PC-3 (cell line): ENCODE measurements around the gene LIPC. TPM values are rescaled to one million over a fixed set of nuclear protein-coding genes. Genes with fewer than 3 reads are reported as not detected.

Experiments
- ATAC-seq: fragments of 200-7000 bp; cut with Tn5 transposase; 2 replicates; pipeline ENCODE4 v1.9.1; 2020; ENCODE audit warnings: mild to moderate bottlenecking, moderate library complexity
- BruUV-seq: library from RNA; stranded (reverse); fragments of 400-500 nt; replicated peaks from 2 replicates; lab custom pipeline; 2021; lab: Mats Ljungman, UMichigan
- CTCF ChIA-PET: fragments of 300-600 bp; sonication (Branson Sonifier 250); formaldehyde crosslinking; loops from one replicate; lab custom pipeline; 2022; ENCODE audit warnings: antibody characterized with exemption; lab: Charles Lee
- POLR2A ChIA-PET: fragments of 300-600 bp; sonication (Branson Sonifier 250); formaldehyde crosslinking; loops from one replicate; lab custom pipeline; 2022; ENCODE audit warnings: antibody characterized with exemption; ENCODE audit not compliant: unreplicated experiment; lab: Charles Lee
- DNase-seq: peaks from one replicate; pipeline ENCODE4 v3.0.0-alpha.2; 2015
- H2AFZ ChIP-seq: fragments of 300-600 bp; sonication (generic); 2 replicates; pipeline ENCODE4 v1.6.0; 2016; ENCODE audit warnings: antibody characterized with exemption, low read length
- H3F3A ChIP-seq: fragments of 300-600 bp; sonication (generic); one replicate; pipeline ENCODE4 v1.6.0; 2017; ENCODE audit warnings: antibody characterized with exemption, low read length, control low read depth, mild to moderate bottlenecking; ENCODE audit not compliant: unreplicated experiment
- H3K27ac ChIP-seq: fragments of 300-600 bp; sonication (generic); 2 replicates; pipeline ENCODE4 v1.5.1; 2016; ENCODE audit warnings: mild to moderate bottlenecking, low read length
- H3K27me3 ChIP-seq: fragments of 300-600 bp; sonication (generic); 2 replicates; pipeline ENCODE4 v1.6.1; 2016; ENCODE audit warnings: low read length, mixed read lengths
- H3K36me3 ChIP-seq: fragments of 300-600 bp; sonication (generic); 2 replicates; pipeline ENCODE4 v1.6.1; 2016; ENCODE audit warnings: low read depth, mixed run types, low read length, mixed read lengths
- H3K4me1 ChIP-seq: fragments of 300-600 bp; sonication (generic); 2 replicates; pipeline ENCODE4 v1.5.1; 2016; ENCODE audit warnings: low read length; ENCODE audit not compliant: insufficient read depth
- H3K4me2 ChIP-seq: fragments of 300-600 bp; sonication (generic); 2 replicates; pipeline ENCODE4 v1.6.0; 2016; ENCODE audit warnings: low read length
- H3K4me3 ChIP-seq: fragments of 300-600 bp; sonication (generic); 2 replicates; pipeline ENCODE4 v1.5.1; 2016; ENCODE audit warnings: mild to moderate bottlenecking, low read length, mixed read lengths
- H3K79me2 ChIP-seq: fragments of 300-600 bp; sonication (generic); 2 replicates; pipeline ENCODE4 v1.6.1; 2017; ENCODE audit warnings: low read length, mixed read lengths
- H3K9ac ChIP-seq: fragments of 300-600 bp; sonication (generic); 2 replicates; pipeline ENCODE4 v1.6.0; 2016; ENCODE audit warnings: mild to moderate bottlenecking, low read length
- H3K9me2 ChIP-seq: fragments of 300-600 bp; sonication (generic); replicated peaks from 2 replicates; pipeline ENCODE4 v1.6.1; 2016; ENCODE audit warnings: mixed run types, low read length, mixed read lengths
- H3K9me3 ChIP-seq: fragments of 300-600 bp; sonication (generic); 2 replicates; pipeline ENCODE4 v1.6.1; 2016; ENCODE audit warnings: low read length, mixed read lengths
- H4K20me1 ChIP-seq: fragments of 300-600 bp; sonication (generic); 2 replicates; pipeline ENCODE4 v1.6.1; 2016; ENCODE audit warnings: low read length, mixed read lengths
- CTCF ChIP-seq: fragments of 300-600 bp; sonication (generic); conservative IDR thresholded peaks from 2 replicates; pipeline ENCODE4 v1.5.1; 2017; ENCODE audit warnings: antibody characterized with exemption, low read depth, mild to moderate bottlenecking, low read length
- EZH2 ChIP-seq: fragments of 300-600 bp; sonication (generic); IDR thresholded peaks from one replicate; pipeline ENCODE4 v1.6.1; 2017; ENCODE audit warnings: antibody characterized with exemption, mild to moderate bottlenecking, low read length; ENCODE audit not compliant: unreplicated experiment
- EZH2phosphoT487 ChIP-seq: fragments of 300-600 bp; sonication (generic); IDR thresholded peaks from 2 replicates; pipeline ENCODE4 v1.6.1; 2018; ENCODE audit warnings: mild to moderate bottlenecking, antibody characterized with exemption, low read length, borderline replicate concordance
- intact Hi-C: fragments of 100-400 bp; cut with micrococcal nuclease; formaldehyde crosslinking; loops from 2 replicates; pipeline ENCODE4 v1.9.0; 2023
- total RNA-seq: library from RNA; depleted of rRNA; stranded (reverse); fragments of >200 nt; gene quantifications from 2 replicates; pipeline ENCODE4 v1.2.3, GENCODE V29; 2014

Gene LIPC
- total RNA-seq, 1 experiment from 2014 or later: not detected

DNA sequence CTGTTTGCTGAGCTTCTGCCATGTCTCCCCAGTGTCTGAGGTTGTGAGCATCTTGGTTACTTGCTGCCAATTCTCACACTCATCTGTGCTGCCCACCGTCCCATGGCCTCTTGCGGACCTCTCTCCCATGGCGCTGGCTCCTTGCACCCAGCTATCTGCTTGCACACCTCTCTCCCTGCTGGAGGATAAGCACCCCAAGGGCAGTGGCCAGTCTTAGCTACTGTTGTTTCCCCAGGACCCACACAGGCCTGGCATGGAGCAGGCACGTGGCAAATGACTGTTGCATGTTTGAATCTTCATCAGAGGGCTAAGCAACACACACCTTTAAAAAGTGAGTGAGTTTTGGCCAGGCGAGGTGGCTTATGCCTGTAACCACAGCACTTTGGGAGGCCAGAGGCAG lies 14.7 kb downstream of the LIPC start:
- H3K27me3 ChIP-seq: no peaks in the 10 kb centered on the region
- ATAC-seq (no peak), DNase-seq (no peak)
- H4K20me1 ChIP-seq: no peaks in the 10 kb centered on the region
- H3K9me2 ChIP-seq: no peaks in the 10 kb centered on the region
- no peak overlapping the region for H3K4me2 ChIP-seq
- intact Hi-C loops: no loop called here
- no peaks in the 10 kb centered on the region for H3K9me3 ChIP-seq
- TF ChIP-seq EZH2: no peak
- TF ChIP-seq EZH2phosphoT487: no peak
- TF ChIP-seq CTCF: no peak
- no peak overlapping the region for H2AFZ ChIP-seq
- H3F3A ChIP-seq: peaks cover 6% of the 10 kb centered on the region
- ChIA-PET CTCF (interaction anchor here (0.6 kb wide), 1 partner anchor 219 kb away, joined by 9 read pairs; no protein-coding TSS in a partner anchor), POLR2A (interaction anchor here (0.5 kb wide), 1 partner anchor 79 kb away, joined by 3 read pairs; no protein-coding TSS in a partner anchor)
- H3K79me2 ChIP-seq: no peaks in the 10 kb centered on the region
- peaks cover 18% of the 10 kb centered on the region for H3K4me1 ChIP-seq
- no TSS peak for BruUV-seq
- H3K27ac ChIP-seq: no peak overlapping the region
- no peak overlapping the region for H3K9ac ChIP-seq
- no peak overlapping the region for H3K4me3 ChIP-seq
- H3K36me3 ChIP-seq: no peaks in the 10 kb centered on the region

DNA sequence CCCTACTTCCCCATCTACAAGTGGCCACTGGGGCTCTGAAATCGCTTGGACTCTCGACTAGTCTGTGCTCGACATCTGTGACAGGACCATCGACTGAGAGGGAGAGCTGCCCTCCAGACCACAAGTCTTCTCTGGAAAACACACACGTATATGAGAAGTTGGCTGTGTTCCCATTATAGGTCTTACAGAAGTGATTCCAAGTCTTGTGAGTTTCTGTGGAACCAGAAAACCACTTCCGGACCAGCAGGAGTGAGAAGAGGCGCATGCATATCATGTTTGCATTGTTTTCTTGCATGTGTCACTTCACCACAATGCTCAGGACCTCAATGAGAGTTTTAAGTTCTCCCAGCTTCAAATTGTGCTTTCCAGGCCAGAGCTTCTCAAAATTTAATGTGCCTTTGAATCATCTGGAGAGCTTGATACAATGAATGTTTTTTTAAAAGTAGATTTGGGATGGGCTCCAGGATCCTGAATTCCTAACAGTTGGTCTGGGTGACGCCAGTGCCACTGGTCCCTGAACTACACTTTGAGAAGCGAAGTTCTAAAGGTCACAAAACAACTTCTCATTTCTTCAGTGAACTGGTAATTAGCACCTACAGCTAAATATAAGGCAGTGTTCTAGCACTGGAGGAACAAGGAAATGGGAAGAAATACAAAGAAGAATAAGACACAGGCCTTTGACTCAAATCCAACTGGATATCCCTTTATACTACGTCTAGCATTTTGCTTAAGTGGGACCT lies 15.7 kb downstream of the LIPC start:
- no peak for ATAC-seq
- intact Hi-C loops: no loop called here
- Histone ChIP-seq H3K9ac (no peak overlapping the region), H3K4me2 (no peak overlapping the region), H3F3A (no peaks in the 10 kb centered on the region), H3K4me1 (peaks cover 9% of the 10 kb centered on the region), H2AFZ (no peak overlapping the region), H3K27ac (no peak overlapping the region), H3K4me3 (no peak overlapping the region), H3K27me3 (no peaks in the 10 kb centered on the region), H3K9me2 (no peaks in the 10 kb centered on the region), H3K9me3 (no peaks in the 10 kb centered on the region), H3K79me2 (no peaks in the 10 kb centered on the region), H3K36me3 (no peaks in the 10 kb centered on the region), H4K20me1 (no peaks in the 10 kb centered on the region)
- CTCF ChIA-PET: no interaction called here
- peak; percentile 21 for DNase-seq
- BruUV-seq: no TSS peak
- POLR2A ChIA-PET: no interaction called here
- no peak for TF ChIP-seq CTCF
- TF ChIP-seq EZH2: no peak
- TF ChIP-seq EZH2phosphoT487: no peak

DNA sequence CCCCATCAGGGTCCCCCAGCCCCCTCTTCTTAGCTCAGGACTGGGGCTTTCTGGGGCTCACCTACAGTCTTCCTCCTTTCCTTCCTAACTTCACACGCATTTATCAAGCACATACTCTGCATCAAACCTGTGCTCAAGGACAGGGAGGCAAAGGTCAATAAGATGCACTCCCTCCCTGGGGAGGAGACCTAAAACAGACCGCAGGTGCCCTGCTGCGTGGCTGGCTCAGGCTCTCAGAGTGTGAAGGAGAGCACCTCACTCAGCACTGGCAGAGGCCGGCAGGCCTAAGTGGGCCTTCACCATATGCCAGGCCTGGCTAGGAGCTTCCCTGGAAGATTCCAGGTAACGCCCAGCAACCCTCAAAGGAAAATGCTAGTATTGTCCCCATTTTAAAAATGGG lies 16.5 kb downstream of the LIPC start:
- CTCF ChIA-PET: no interaction called here
- no peak for TF ChIP-seq EZH2phosphoT487
- no peak for TF ChIP-seq CTCF
- no peak for TF ChIP-seq EZH2
- Histone ChIP-seq H3K79me2 (no peaks in the 10 kb centered on the region), H3K9me3 (no peaks in the 10 kb centered on the region), H3K4me2 (no peak overlapping the region), H3F3A (no peaks in the 10 kb centered on the region), H3K9me2 (no peaks in the 10 kb centered on the region), H2AFZ (no peak overlapping the region), H4K20me1 (no peaks in the 10 kb centered on the region), H3K27ac (no peak overlapping the region), H3K36me3 (no peaks in the 10 kb centered on the region), H3K27me3 (no peaks in the 10 kb centered on the region), H3K9ac (no peak overlapping the region), H3K4me1 (0 out of 2 replicates have a peak, but pooled peaks cover under 1% of the 10 kb centered on the region), H3K4me3 (no peak overlapping the region)
- no peak for DNase-seq
- ATAC-seq: no peak
- BruUV-seq: no TSS peak
- intact Hi-C loops: no loop called here
- POLR2A ChIA-PET: no interaction called here
